HG03108 (cell line): ENCODE data around the gene RAB43.

Source experiments
- ATAC-seq: cut with Tn5 transposase; IDR thresholded peaks from one replicate; pipeline ENCODE4 v1.9.1; 2021; ENCODE audit warnings: moderate library complexity; ENCODE audit not compliant: unreplicated experiment

Gene RAB43

GRCh38 chr3:129040039-129040336 lies 81.6 kb downstream of the RAB43 start:
- ATAC-seq = no peak

- ATAC-seq = no peak
Observed at GRCh38 chr3:129039271-129040038, 82.1 kb downstream of the RAB43 start.

- ATAC-seq = no peak
Observed at GRCh38 chr3:129038121-129038855, 83.3 kb downstream of the RAB43 start.
